ENCODE data around the gene C20orf204. TPM values are rescaled to one million over a fixed set of nuclear protein-coding genes. Genes with fewer than 3 reads are reported as not detected.
"Not testable (repeated sequence)": the region's sequence is repeated elsewhere in the genome, so short reads cannot be mapped to it uniquely, and the experiment has no call there.

Gene C20orf204
- total RNA-seq, 1 donor from 2014 or later: 1.9 TPM

DNA sequence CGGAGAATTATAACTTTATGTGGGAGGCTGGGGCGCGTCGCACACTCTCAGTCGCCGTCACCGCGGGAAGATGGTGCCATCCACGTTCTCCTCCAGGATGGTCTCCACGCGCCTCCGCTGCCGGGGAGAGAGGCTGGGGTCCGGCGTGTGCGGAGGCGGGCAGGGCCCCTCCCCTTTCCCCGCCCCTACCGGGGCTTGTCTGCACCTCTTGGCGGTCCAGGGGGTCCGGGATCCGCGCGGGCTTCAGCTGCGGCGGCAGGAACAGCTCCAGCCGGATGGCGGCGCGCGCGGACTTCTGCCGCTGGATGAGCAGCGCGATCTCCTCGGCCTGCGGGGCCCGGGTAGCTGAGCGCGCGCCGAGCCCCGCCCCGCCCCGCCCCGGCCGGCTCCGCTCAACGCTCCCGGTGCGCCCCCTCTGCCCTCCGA lies 47.4 kb downstream of the C20orf204 start:
- no peak for DNase-seq (ENCODE audit: low spot score)

DNA sequence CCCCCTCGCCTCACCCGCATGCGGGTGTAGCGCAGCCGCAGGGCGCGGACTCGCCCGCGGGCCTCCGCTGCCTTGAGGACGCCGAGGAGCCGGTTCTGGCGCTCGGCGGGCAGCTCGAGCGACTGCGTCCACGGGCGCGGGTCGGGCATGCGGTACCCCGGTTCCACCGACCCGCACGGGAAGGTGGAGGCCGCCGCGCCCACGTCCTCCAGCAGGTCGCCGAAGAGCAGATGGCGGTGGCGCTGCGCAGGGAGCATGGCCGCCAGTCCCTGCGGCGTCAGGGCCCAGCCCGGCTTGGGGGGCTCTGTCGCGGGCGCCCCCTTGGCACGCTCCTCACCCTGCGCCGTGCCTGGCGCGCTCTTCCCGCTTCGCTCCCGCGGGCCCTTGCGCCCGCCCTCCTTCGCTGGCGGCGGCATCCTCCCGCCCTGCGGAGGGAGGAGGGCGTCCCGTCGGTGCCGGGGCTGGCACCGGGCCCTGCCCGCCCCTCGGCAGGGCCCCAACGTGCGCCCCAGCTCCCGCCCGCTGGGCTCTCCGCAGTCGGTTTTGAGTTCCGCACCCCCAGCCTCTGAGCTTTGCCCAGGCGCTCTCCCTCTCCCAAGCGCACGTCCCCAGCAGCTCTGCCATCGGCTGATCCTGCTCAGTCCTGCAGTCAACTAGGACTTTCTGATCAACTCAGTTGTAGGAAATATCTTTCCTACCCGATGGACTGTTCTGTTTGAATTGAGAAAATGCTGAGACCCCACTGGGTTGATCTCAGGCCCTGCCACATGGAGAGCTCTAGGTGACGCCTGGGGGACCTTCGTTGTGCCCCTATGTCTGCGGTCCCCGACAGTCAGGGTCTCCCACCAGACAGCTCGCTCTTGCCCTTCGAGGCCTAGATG lies 48.1 kb downstream of the C20orf204 start, which contains the start of gene LKAAEAR1:
TSS of gene LKAAEAR1 (minus strand) at position 595 of the 881 bp plus-strand sequence. CDS start at position 416, 179 bp downstream.
- no peak for DNase-seq (ENCODE audit: low spot score)

DNA sequence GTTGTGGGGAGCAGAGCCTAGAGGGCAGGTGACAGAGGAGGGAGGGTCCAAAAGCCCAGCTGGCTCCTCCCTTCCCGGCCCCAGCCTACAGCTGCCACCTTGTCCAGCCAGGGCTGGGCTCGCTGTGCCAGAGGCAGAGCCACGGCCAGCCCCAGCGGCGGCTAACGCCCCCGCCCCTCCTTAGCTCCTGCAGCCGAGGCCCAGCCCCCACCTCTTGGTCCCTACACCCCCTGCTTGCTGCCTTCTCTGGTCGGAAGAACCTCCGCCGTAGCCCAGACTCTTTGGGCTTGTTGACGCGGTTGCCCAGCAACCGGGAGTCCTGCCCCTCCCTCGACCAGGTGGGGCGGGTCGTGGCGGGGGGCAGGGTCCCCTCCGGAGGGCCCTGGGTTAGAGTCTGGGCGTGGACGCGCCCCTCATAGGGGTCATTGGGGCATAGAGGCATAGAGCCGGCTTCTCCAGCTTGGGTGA lies 48.7 kb downstream of the C20orf204 start:
- no peak for DNase-seq (ENCODE audit: low spot score)

DNA sequence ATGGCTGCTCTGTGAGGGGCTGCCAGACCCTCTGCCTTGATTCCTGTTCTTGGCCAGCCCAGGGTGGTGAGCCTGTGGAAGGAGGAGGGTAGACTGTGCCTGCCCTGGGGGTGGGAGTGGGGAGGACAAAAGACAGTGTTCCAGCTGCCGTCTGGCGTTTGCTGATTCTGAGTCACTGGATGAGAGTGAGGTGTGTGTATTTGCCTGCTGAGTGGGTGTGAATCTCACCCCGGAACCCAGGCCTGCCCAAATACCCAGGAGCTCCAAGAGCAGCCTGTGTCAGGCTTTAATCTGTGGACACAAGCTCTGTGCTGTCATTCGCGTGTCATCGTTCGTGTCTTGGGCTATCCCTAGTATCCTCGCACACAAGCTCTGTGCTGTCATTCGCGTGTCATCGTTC lies 50.8 kb downstream of the C20orf204 start:
- no peak for DNase-seq (ENCODE audit: low spot score)

DNA sequence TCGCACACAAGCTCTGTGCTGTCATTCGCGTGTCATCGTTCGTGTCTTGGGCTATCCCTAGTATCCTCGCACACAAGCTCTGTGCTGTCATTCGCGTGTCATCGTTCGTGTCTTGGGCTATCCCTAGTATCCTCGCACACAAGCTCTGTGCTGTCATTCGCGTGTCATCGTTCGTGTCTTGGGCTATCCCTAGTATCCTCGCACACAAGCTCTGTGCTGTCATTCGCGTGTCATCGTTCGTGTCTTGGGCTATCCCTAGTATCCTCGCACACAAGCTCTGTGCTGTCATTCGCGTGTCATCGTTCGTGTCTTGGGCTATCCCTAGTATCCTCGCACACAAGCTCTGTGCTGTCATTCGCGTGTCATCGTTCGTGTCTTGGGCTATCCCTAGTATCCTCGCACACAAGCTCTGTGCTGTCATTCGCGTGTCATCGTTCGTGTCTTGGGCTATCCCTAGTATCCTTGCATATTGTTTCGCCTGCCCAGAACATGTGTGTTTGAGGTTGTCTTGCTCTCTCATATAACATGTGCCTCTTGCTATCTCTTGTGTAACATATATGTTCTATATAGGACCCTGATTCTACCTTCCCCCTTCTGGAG lies 51.3 kb downstream of the C20orf204 start:
- DNase-seq (ENCODE audit: low spot score): not testable (repeated sequence)

DNA sequence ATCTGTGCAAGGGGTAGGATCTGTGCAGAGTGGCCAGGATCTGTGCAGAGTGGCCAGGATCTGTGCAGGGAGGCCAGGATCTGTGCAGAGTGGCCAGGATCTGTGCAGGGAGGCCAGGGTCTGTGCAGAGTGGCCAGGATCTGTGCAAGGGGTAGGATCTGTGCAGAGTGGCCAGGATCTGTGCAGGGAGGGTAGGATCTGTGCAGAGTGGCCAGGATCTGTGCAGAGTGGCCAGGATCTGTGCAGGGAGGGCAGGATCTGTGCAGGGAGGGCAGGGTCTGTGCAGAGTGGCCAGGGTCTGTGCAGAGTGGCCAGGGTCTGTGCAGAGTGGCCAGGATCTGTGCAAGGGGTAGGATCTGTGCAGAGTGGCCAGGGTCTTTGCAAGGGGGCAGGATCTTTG lies 52.6 kb downstream of the C20orf204 start:
- not testable (repeated sequence) for DNase-seq (ENCODE audit: low spot score)

Other genes starting within 250 kb of the C20orf204 start
- 10.2 TPM for gene ZBTB46, start 204.9 kb upstream of the C20orf204 start, total RNA-seq
- gene ABHD16B, start 174.7 kb upstream of the C20orf204 start, total RNA-seq: not detected
- gene TPD52L2, start 170.9 kb upstream of the C20orf204 start, total RNA-seq: 85.4 TPM
- 52.4 TPM for gene DNAJC5, start 141.1 kb upstream of the C20orf204 start, total RNA-seq
- gene UCKL1, start 79.8 kb upstream of the C20orf204 start, total RNA-seq: 47.6 TPM
- 31.2 TPM for gene ZNF512B, start 66.3 kb upstream of the C20orf204 start, total RNA-seq
- gene SAMD10, start 56.5 kb upstream of the C20orf204 start, total RNA-seq: 17.4 TPM
- 75.0 TPM for gene PRPF6, start 55.0 kb upstream of the C20orf204 start, total RNA-seq
- gene SOX18, start 13.5 kb downstream of the C20orf204 start, total RNA-seq: 28.1 TPM
- gene TCEA2, start 27.0 kb downstream of the C20orf204 start, total RNA-seq: 43.6 TPM
- 10.3 TPM for gene RGS19, start 43.3 kb downstream of the C20orf204 start, total RNA-seq
- gene OPRL1, start 43.9 kb downstream of the C20orf204 start, total RNA-seq: 0.42 TPM
- gene LKAAEAR1, start 48.2 kb downstream of the C20orf204 start, total RNA-seq: not detected
- gene NPBWR2, start 71.4 kb downstream of the C20orf204 start, total RNA-seq: not detected
- gene MYT1, start 128.3 kb downstream of the C20orf204 start, total RNA-seq: 0.18 TPM
- gene PCMTD2, start 219.6 kb downstream of the C20orf204 start, total RNA-seq: 58.2 TPM